ENCODE results near the gene ABCA7. TPM values are rescaled to one million over a fixed set of nuclear protein-coding genes. Genes with fewer than 3 reads are reported as not detected.

The ABCA7 gene
- total RNA-seq, 1 experiment from 2014 or later: 91.4 TPM

GRCh38 chr19:1027650-1028061 is 12.3 kb upstream of the ABCA7 start (continued):
- TF ChIP-seq MAX (IDR thresholded peaks at IDR 0.05) (no peak), POLR2AphosphoS5 (IDR thresholded peaks at IDR 0.05; ENCODE audit: low read depth, low read length) (no peak)

- TF ChIP-seq POLR2AphosphoS5 (IDR thresholded peaks at IDR 0.05; ENCODE audit: low read depth, low read length) (peak; percentile 69), TCF7L2 (IDR thresholded peaks at IDR 0.05; ENCODE audit: borderline replicate concordance, extremely low read depth, insufficient read depth, insufficient read length) (peak; percentile 97), SP1 (IDR thresholded peaks at IDR 0.05; ENCODE audit: low read depth) (peak; percentile 37; the same call in 1 of the 2 replicates), CEBPB (IDR thresholded peaks at IDR 0.05; ENCODE audit: low read depth) (no peak)
- RAD21 ChIA-PET (ENCODE audit: low non-redundant PET in 1 of 2, low total read pairs in 2 of 2, uncharacterized antibody in 2 of 2, unreplicated experiment in 2 of 2): interaction anchor here (0.6 to 0.7 kb wide), 3 partner anchors 20 to 463 kb away, joined by 3 to 5 read pairs (median 3); partner anchors contain the start of gene REEP6 (in 1 of the 2)
- Histone ChIP-seq H3K27ac (ENCODE audit: low read depth, low read length) (peak overlapping the region; percentile 99), H3K27me3 (ENCODE audit: insufficient read depth, low read length) (no peaks in the 10 kb centered on the region), H4K20me1 (ENCODE audit: insufficient read depth) (no peaks in the 10 kb centered on the region), H3K4me3 (replicated peaks in 1 of 2; ENCODE audit: low read depth in 1 of 2, low read length in 2 of 2) (peak overlapping the region; percentile 95 to 99), H3K4me2 (ENCODE audit: low read length) (peak overlapping the region; percentile 96), H3K9ac (ENCODE audit: low read length) (peak overlapping the region; percentile 98), H2AFZ (ENCODE audit: low read depth, low read length, poor library complexity, severe bottlenecking) (no peak overlapping the region), H3K79me2 (ENCODE audit: insufficient read depth, low read length) (peaks cover 55% of the 10 kb centered on the region), H3K4me1 (ENCODE audit: control insufficient read depth in 1 of 2, insufficient read depth in 2 of 2, low read length in 2 of 2) (peaks cover 24 to 32% of the 10 kb centered on the region in 2 experiments), H3K9me3 (ENCODE audit: control insufficient read depth in 1 of 2, insufficient read depth in 1 of 2, low read depth in 1 of 2, low read length in 2 of 2) (no peaks in the 10 kb centered on the region), H3K9me2 (ENCODE audit: insufficient read depth) (no peaks in the 10 kb centered on the region), H3K36me3 (ENCODE audit: control insufficient read depth in 1 of 2, insufficient read depth in 2 of 2, low read length in 2 of 2) (peaks cover 20% of the 10 kb centered on the region in 2 experiments; a peak in 3 of 4 replicates)
- CTCF ChIA-PET: interaction anchor here (1.4 to 2.9 kb wide), 3 partner anchors 12 to 36 kb away, joined by 3 to 9 read pairs (median 7); partner anchors contain the start of gene ABCA7
- ATAC-seq (peak; percentile 67), DNase-seq (ENCODE audit: low read depth, low spot score) (peak; percentile 52)
- BruUV-seq (replicated peaks): no TSS peak
- intact Hi-C loops (cut with micrococcal nuclease): loop anchor here (5.0 to 10.0 kb wide), 2 partner anchors 74 to 217 kb away; partner anchors contain the start of genes ATP5F1D, GPX4 and MIDN
- POLR2A ChIA-PET: interaction anchor here (0.8 to 7.3 kb wide), 5 partner anchors 12 to 241 kb away, joined by 3 to 85 read pairs (median 6); partner anchors contain the start of genes ABCA7 and CIRBP
Measured at GRCh38 chr19:1028062-1028926, 11.6 kb upstream of the ABCA7 start.

Measured in HCT116 (cell line).